ENCODE measurements around the gene IQGAP2. TPM values are rescaled to one million over a fixed set of nuclear protein-coding genes. Genes with fewer than 3 reads are reported as not detected.
A peak's percentile ranks its signal among the peaks of the same experiment; 100 is the strongest.

Gene IQGAP2
- total RNA-seq, 6 experiments from 2014 or later: 96.4 to 152 (median 123) TPM

GRCh38 chr5:76720988-76721569 lies 318.0 kb downstream of the IQGAP2 start:
- WGBS (ENCODE audit: insufficient coverage, low coverage, low lambda C conversion rate, missing lambda C conversion rate): 44% methylated on average over 8 of the region's 10 CpGs
- peak overlapping the region in 1 of 3 donors; percentile 25 for H3K27ac ChIP-seq
- H3K4me1 ChIP-seq: peaks cover 0 to 6% (median 0%) of the 10 kb centered on the region in 4 donors
- peak in 3 of 4 donors; percentile 31 to 51 (median 36) for ATAC-seq
- no peak for TF ChIP-seq POLR2A (IDR thresholded peaks at IDR 0.05)
- TF ChIP-seq CTCF (IDR thresholded peaks at IDR 0.05): no peak
- no peaks in the 10 kb centered on the region for H3K27me3 ChIP-seq
- DNase-seq: no peak
- H3K36me3 ChIP-seq: no peaks in the 10 kb centered on the region
- H3K4me3 ChIP-seq: no peak overlapping the region
- intact Hi-C loops (cut with DNase I): no loop called here
- no peaks in the 10 kb centered on the region for H3K9me3 ChIP-seq

GRCh38 chr5:76723266-76723665 lies 320.2 kb downstream of the IQGAP2 start:
- Histone ChIP-seq H3K27me3 (no peaks in the 10 kb centered on the region), H3K9me3 (no peaks in the 10 kb centered on the region), H3K4me1 (no peaks in the 10 kb centered on the region), H3K4me3 (no peak overlapping the region), H3K27ac (no peak overlapping the region), H3K36me3 (no peaks in the 10 kb centered on the region)
- DNase-seq (no peak), ATAC-seq (no peak)
- TF ChIP-seq POLR2A (IDR thresholded peaks at IDR 0.05) (no peak), CTCF (IDR thresholded peaks at IDR 0.05) (no peak)
- intact Hi-C loops (cut with DNase I): no loop called here
- 67% methylated on average over 1 of the region's 1 CpG for WGBS (ENCODE audit: insufficient coverage, low coverage, low lambda C conversion rate, missing lambda C conversion rate)

GRCh38 chr5:76723906-76724305 lies 320.8 kb downstream of the IQGAP2 start:
- WGBS (ENCODE audit: insufficient coverage, low coverage, low lambda C conversion rate, missing lambda C conversion rate): 50% methylated on average over 1 of the region's 1 CpG
- H3K27ac ChIP-seq: no peak overlapping the region

GRCh38 chr5:76724871-76725270 lies 321.8 kb downstream of the IQGAP2 start:
- ATAC-seq (no peak), DNase-seq (no peak)
- H3K27me3 ChIP-seq: no peaks in the 10 kb centered on the region
- no peaks in the 10 kb centered on the region for H3K36me3 ChIP-seq
- no peak for TF ChIP-seq POLR2A (IDR thresholded peaks at IDR 0.05)
- TF ChIP-seq CTCF (IDR thresholded peaks at IDR 0.05): no peak
- H3K27ac ChIP-seq: no peak overlapping the region
- H3K4me3 ChIP-seq: no peak overlapping the region
- no peaks in the 10 kb centered on the region for H3K9me3 ChIP-seq
- 74% methylated on average over 4 of the region's 4 CpGs for WGBS (ENCODE audit: insufficient coverage, low coverage, low lambda C conversion rate, missing lambda C conversion rate)
- intact Hi-C loops (cut with DNase I): no loop called here
- no peaks in the 10 kb centered on the region for H3K4me1 ChIP-seq

More at GRCh38 chr5:76723906-76724305, 320.8 kb downstream of the IQGAP2 start:
- H3K9me3 ChIP-seq: no peaks in the 10 kb centered on the region
- TF ChIP-seq CTCF (IDR thresholded peaks at IDR 0.05): no peak
- TF ChIP-seq POLR2A (IDR thresholded peaks at IDR 0.05): no peak
- ATAC-seq (no peak), DNase-seq (no peak)
- no peaks in the 10 kb centered on the region for H3K36me3 ChIP-seq
- H3K27me3 ChIP-seq: no peaks in the 10 kb centered on the region
- intact Hi-C loops (cut with DNase I): no loop called here
- H3K4me1 ChIP-seq: no peaks in the 10 kb centered on the region
- no peak overlapping the region for H3K4me3 ChIP-seq

All from right lobe of liver (tissue), 6 donors.